ENCODE results near the gene STEAP3.

DNA sequence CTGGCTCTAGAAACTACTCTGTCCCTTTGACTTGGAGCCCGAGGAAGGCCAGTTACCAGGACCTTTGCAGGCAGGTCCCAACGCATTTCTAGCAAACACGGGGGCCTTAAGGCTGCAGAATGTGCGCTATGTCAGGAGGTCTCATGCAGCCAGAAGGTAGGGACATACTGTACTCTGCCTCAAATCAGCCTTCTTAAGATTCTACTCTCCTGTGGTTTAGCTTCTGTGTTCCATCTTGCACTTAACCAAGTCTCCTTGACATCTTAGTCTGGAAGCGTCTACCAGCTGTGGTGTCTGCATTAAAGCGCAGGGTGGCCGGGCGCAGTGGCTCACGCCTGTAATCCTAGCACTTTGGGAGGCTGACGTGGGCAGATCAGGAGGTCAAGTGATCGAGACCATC, 65.5 kb downstream of the STEAP3 start:
- TF ChIP-seq NFE2L1 (CRISPR knock-in tag; IDR thresholded peaks at IDR 0.05) = no peak
- TF ChIP-seq, protein P1, sequence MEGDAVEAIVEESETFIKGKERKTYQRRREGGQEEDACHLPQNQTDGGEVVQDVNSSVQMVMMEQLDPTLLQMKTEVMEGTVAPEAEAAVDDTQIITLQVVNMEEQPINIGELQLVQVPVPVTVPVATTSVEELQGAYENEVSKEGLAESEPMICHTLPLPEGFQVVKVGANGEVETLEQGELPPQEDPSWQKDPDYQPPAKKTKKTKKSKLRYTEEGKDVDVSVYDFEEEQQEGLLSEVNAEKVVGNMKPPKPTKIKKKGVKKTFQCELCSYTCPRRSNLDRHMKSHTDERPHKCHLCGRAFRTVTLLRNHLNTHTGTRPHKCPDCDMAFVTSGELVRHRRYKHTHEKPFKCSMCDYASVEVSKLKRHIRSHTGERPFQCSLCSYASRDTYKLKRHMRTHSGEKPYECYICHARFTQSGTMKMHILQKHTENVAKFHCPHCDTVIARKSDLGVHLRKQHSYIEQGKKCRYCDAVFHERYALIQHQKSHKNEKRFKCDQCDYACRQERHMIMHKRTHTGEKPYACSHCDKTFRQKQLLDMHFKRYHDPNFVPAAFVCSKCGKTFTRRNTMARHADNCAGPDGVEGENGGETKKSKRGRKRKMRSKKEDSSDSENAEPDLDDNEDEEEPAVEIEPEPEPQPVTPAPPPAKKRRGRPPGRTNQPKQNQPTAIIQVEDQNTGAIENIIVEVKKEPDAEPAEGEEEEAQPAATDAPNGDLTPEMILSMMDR (IDR thresholded peaks at IDR 0.05) = no peak
- TF ChIP-seq PREB (CRISPR knock-in tag; IDR thresholded peaks at IDR 0.05; ENCODE audit: borderline replicate concordance) = no peak
- no peak for TF ChIP-seq SMAD4 (CRISPR knock-in tag; IDR thresholded peaks at IDR 0.05)
- TF ChIP-seq, protein P2, sequence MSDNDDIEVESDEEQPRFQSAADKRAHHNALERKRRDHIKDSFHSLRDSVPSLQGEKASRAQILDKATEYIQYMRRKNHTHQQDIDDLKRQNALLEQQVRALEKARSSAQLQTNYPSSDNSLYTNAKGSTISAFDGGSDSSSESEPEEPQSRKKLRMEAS (CRISPR knock-in tag; IDR thresholded peaks at IDR 0.05) = no peak
- no peak for TF ChIP-seq NR3C1 (CRISPR knock-in tag; conservative IDR thresholded peaks at IDR 0.05; ENCODE audit: low read depth)
- TF ChIP-seq SMAD3 (CRISPR knock-in tag; IDR thresholded peaks at IDR 0.05; ENCODE audit: borderline replicate concordance) = no peak
- TF ChIP-seq, protein P3, sequence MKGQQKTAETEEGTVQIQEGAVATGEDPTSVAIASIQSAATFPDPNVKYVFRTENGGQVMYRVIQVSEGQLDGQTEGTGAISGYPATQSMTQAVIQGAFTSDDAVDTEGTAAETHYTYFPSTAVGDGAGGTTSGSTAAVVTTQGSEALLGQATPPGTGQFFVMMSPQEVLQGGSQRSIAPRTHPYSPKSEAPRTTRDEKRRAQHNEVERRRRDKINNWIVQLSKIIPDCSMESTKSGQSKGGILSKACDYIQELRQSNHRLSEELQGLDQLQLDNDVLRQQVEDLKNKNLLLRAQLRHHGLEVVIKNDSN (CRISPR knock-in tag; IDR thresholded peaks at IDR 0.05) = no peak
- no peak for TF ChIP-seq NFYB (CRISPR knock-in tag; conservative IDR thresholded peaks at IDR 0.05; ENCODE audit: low read depth)
- TF ChIP-seq PRRX2 (CRISPR knock-in tag; IDR thresholded peaks at IDR 0.05) = no peak
- no peak for TF ChIP-seq NFATC4 (CRISPR knock-in tag; IDR thresholded peaks at IDR 0.05)
- no peak for TF ChIP-seq JUN (CRISPR knock-in tag; IDR thresholded peaks at IDR 0.05)
- TF ChIP-seq ZNF263 (CRISPR knock-in tag; IDR thresholded peaks at IDR 0.05; ENCODE audit: low read depth) = no peak
- no peak for TF ChIP-seq ZNF423 (CRISPR knock-in tag; IDR thresholded peaks at IDR 0.05)
